GM12878 (cell line): ENCODE measurements around the gene GCSAM. TPM values are rescaled to one million over a fixed set of nuclear protein-coding genes. Genes with fewer than 3 reads are reported as not detected.

Experiments used
- ATAC-seq: fragments of 200-7000 bp; cut with Tn5 transposase; 3 replicates; pipeline ENCODE4 v1.9.1; 2020; ENCODE audit warnings: mild to moderate bottlenecking, moderate library complexity
- BruUV-seq: library from RNA; stranded (reverse); fragments of 400-500 nt; replicated peaks from 2 replicates; lab custom pipeline; 2021; lab: Mats Ljungman, UMichigan
- CTCF ChIA-PET: fragments of 300-600 bp; sonication (Branson Sonifier 250); formaldehyde crosslinking; extraction: SDS; loops from one replicate; lab custom pipeline; 2021; ENCODE audit warnings: inconsistent platforms; lab: Yijun Ruan, JAX
- POLR2A ChIA-PET: fragments of 350-600 bp; formaldehyde crosslinking; extraction: SDS; loops from one replicate; lab custom pipeline; 2021; ENCODE audit warnings: inconsistent platforms; lab: Charles Lee
- RAD21 ChIA-PET: fragments of 300-600 bp; sonication (Branson Sonifier 250); formaldehyde crosslinking; loops from one replicate; lab custom pipeline; 2023; ENCODE audit warnings: antibody characterized with exemption; ENCODE audit not compliant: unreplicated experiment; lab: Charles Lee
- SMC1A ChIA-PET: fragments of 300-600 bp; sonication (Branson Sonifier 250); formaldehyde crosslinking; loops from one replicate; lab custom pipeline; 2023; ENCODE audit not compliant: unreplicated experiment, uncharacterized antibody; lab: Charles Lee
- DNase-seq: peaks from one replicate; pipeline ENCODE4 v3.0.0-alpha.2; 2011; ENCODE audit warnings: low read depth, low spot score
- FAIRE-seq: peaks from 3 replicates; lab custom pipeline; 2011; peaks lifted over from hg19 to GRCh38; lab: Jason Lieb, UNC
- H2AFZ ChIP-seq: 2 replicates; pipeline ENCODE4 v1.6.0; 2011; ENCODE audit warnings: low read depth, low read length, control low read depth; ENCODE audit not compliant: control insufficient read depth
- H3K27ac ChIP-seq: 2 replicates; pipeline ENCODE4 v1.5.1; 2011; ENCODE audit warnings: control low read depth; ENCODE audit not compliant: control insufficient read depth, insufficient read depth
- H3K27me3 ChIP-seq, 2 experiments: replicated peaks in 1 of 2; 2 replicates each; pipeline versions ENCODE4 v1.6.0 to v1.6.1; 2011; ENCODE audit warnings: low read length in 1 of 2; ENCODE audit not compliant: control insufficient read depth in 2 of 2, insufficient read depth in 2 of 2
- H3K36me3 ChIP-seq, 2 experiments: 2 replicates each; pipeline ENCODE4 v1.5.1; 2011; ENCODE audit warnings: low read length in 1 of 2; ENCODE audit not compliant: control insufficient read depth in 2 of 2, insufficient read depth in 2 of 2
- H3K4me1 ChIP-seq: 2 replicates; pipeline ENCODE4 v1.6.1; 2011; ENCODE audit warnings: mild to moderate bottlenecking, low read length, moderate library complexity, mixed read lengths; ENCODE audit not compliant: control insufficient read depth, insufficient read depth
- H3K4me2 ChIP-seq: 2 replicates; pipeline ENCODE4 v1.6.0; 2011; ENCODE audit warnings: control low read depth; ENCODE audit not compliant: control insufficient read depth, insufficient read depth
- H3K4me3 ChIP-seq: fragments of 200-600 bp; sonication (generic); 2 replicates; pipeline ENCODE4 v1.5.1; 2016
- H3K79me2 ChIP-seq: 2 replicates; pipeline ENCODE4 v1.6.0; 2011; ENCODE audit warnings: low read length; ENCODE audit not compliant: control insufficient read depth, insufficient read depth
- H3K9ac ChIP-seq: 2 replicates; pipeline ENCODE4 v1.8.0; 2011; ENCODE audit warnings: low read length, control low read depth, mixed read lengths; ENCODE audit not compliant: control insufficient read depth, insufficient read depth
- H3K9me3 ChIP-seq: replicated peaks from 3 replicates; pipeline ENCODE4 v1.5.1; 2011; ENCODE audit warnings: mild to moderate bottlenecking, low read length; ENCODE audit not compliant: control insufficient read depth, insufficient read depth
- H4K20me1 ChIP-seq: 2 replicates; pipeline ENCODE4 v1.6.0; 2011; ENCODE audit not compliant: control insufficient read depth, insufficient read depth
- ATF7 ChIP-seq: fragments of 450-650 bp; IDR thresholded peaks from 2 replicates; pipeline ENCODE4 v1.6.1; 2016; ENCODE audit warnings: low read depth, mild to moderate bottlenecking
- BACH1 ChIP-seq: fragments of 450-650 bp; IDR thresholded peaks from 2 replicates; pipeline ENCODE4 v1.6.1; 2017; ENCODE audit warnings: mild to moderate bottlenecking, borderline replicate concordance
- BMI1 ChIP-seq: fragments of 450-650 bp; IDR thresholded peaks from 2 replicates; pipeline ENCODE4 v1.6.1; 2016; ENCODE audit warnings: mild to moderate bottlenecking, moderate library complexity, borderline replicate concordance
- MEF2A ChIP-seq: IDR thresholded peaks from 2 replicates; pipeline ENCODE4 v1.6.1; 2011; ENCODE audit warnings: low read depth, mild to moderate bottlenecking, low read length, moderate library complexity; ENCODE audit not compliant: insufficient read depth
- RFX5 ChIP-seq: IDR thresholded peaks from 2 replicates; pipeline ENCODE4 v1.6.1; 2011; ENCODE audit warnings: low read depth, low read length, improper control_type of control experiment
- SIN3A ChIP-seq: IDR thresholded peaks from 2 replicates; pipeline ENCODE4 v1.6.1; 2012; ENCODE audit warnings: low read depth, low read length, improper control_type of control experiment
- SMARCA5 ChIP-seq: fragments of 450-650 bp; IDR thresholded peaks from 2 replicates; pipeline ENCODE4 v1.6.1; 2017; ENCODE audit warnings: mild to moderate bottlenecking
- ZZZ3 ChIP-seq: IDR thresholded peaks from 2 replicates; pipeline ENCODE4 v1.6.1; 2011; ENCODE audit warnings: low read depth; ENCODE audit not compliant: control insufficient read depth, insufficient read length
- WGBS: methylation state at CpG from one replicate; pipeline ENCODE4 v1.1.6; 2016; ENCODE audit warnings: low lambda C conversion rate; ENCODE audit not compliant: insufficient replicate concordance, insufficient coverage; ENCODE audit errors: missing lambda C conversion rate; 5-methylcytosine and 5-hydroxymethylcytosine counted together
- in situ Hi-C: fragments of 300-500 bp; cut with MboI; formaldehyde crosslinking; loops from 9 replicates; pipeline ENCODE4 v1.14.3; 2018; ENCODE audit warnings: mixed read lengths
- intact Hi-C: fragments of 100-400 bp; cut with micrococcal nuclease; formaldehyde crosslinking; loops from one replicate; pipeline ENCODE4 v1.14.2; 2022; ENCODE audit not compliant: unreplicated experiment
- polyA plus RNA-seq, 11 experiments: library from polyadenylated mRNA; depleted of rRNA in 4 of 11; unstranded in 6 of 11; stranded (reverse) in 5 of 11; fragments of >200 nt; fragmentation: Nextera tagmentation in 4 of 11; fragmentation: Illumina TruSeq in 1 of 11; extraction: Ambion mirVana in 4 of 11; extraction: Trizol in 1 of 11; gene quantifications; 1 replicate in 1 of 11; 2 replicates in 10 of 11; pipeline versions ENCODE4 v1.2.1 to v1.2.3, GENCODE V29; 2011 to 2016; ENCODE audit warnings: inconsistent platforms in 2 of 11, missing spikeins in 2 of 11, low read depth in 1 of 11
- total RNA-seq, 4 experiments: library from RNA; depleted of rRNA in 3 of 4; stranded (reverse); fragments of >200 nt in 3 of 4; fragmentation: Illumina TruSeq in 1 of 4; extraction: Trizol in 1 of 4; gene quantifications; 2 replicates each; pipeline versions ENCODE4 v1.2.1 to v1.2.3, GENCODE V29; 2013 to 2021
- TF ChIP-seq, protein P1 (sequence below): IDR thresholded peaks from 2 replicates; pipeline ENCODE4 v1.6.1; 2012; ENCODE audit warnings: mild to moderate bottlenecking, low read depth, low read length
- TF ChIP-seq, protein P2 (sequence below), 3 experiments: IDR thresholded peaks in 2 of 3; conservative IDR thresholded peaks in 1 of 3; 2 replicates each; pipeline ENCODE4 v1.5.1; 2011; ENCODE audit warnings: low read depth in 3 of 3, low read length in 3 of 3, mild to moderate bottlenecking in 3 of 3, control low read depth in 2 of 3, moderate library complexity in 2 of 3, inconsistent platforms in 1 of 3, mixed read lengths in 1 of 3; ENCODE audit not compliant: control insufficient read depth in 2 of 3, insufficient read depth in 1 of 3; ENCODE audit errors: extremely low read depth in 1 of 3
- TF ChIP-seq, protein P3 (sequence below): IDR thresholded peaks from 2 replicates; pipeline ENCODE4 v1.6.1; 2011; ENCODE audit warnings: borderline replicate concordance, low read depth, mild to moderate bottlenecking, moderate library complexity, mixed read lengths, low read length; ENCODE audit not compliant: insufficient read depth; ENCODE audit errors: extremely low read length
- TF ChIP-seq, protein P4 (sequence below): fragments of 450-650 bp; IDR thresholded peaks from 2 replicates; pipeline ENCODE4 v1.6.1; 2018; ENCODE audit warnings: borderline replicate concordance, mild to moderate bottlenecking; ENCODE audit not compliant: partially characterized antibody

Gene GCSAM
- total and polyA plus RNA-seq, 10 of the 15 experiments (the other 5 are each of a cell fraction or from before 2014, with no cell fraction given) = 81.5 to 407 (median 107) TPM

DNA sequence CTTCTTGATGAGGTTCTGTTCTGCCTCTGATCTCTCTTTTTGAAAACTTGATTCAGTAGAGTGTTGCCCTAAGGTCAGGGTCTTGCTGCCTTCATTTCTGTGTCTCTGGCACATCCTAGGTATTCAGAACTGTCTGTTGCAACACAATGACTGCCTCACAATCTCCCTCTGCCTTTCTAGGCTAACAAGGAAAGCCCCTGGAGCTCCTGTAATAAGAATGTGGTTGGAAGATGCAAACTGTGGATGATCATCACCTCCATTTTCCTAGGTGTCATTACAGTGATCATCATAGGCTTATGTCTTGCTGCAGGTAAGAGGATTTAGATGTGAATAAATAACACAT is 39.9 kb downstream of the GCSAM start (continued):
- TF ChIP-seq SMARCA5 (no peak), RFX5 (no peak)
- TF ChIP-seq, protein P1, sequence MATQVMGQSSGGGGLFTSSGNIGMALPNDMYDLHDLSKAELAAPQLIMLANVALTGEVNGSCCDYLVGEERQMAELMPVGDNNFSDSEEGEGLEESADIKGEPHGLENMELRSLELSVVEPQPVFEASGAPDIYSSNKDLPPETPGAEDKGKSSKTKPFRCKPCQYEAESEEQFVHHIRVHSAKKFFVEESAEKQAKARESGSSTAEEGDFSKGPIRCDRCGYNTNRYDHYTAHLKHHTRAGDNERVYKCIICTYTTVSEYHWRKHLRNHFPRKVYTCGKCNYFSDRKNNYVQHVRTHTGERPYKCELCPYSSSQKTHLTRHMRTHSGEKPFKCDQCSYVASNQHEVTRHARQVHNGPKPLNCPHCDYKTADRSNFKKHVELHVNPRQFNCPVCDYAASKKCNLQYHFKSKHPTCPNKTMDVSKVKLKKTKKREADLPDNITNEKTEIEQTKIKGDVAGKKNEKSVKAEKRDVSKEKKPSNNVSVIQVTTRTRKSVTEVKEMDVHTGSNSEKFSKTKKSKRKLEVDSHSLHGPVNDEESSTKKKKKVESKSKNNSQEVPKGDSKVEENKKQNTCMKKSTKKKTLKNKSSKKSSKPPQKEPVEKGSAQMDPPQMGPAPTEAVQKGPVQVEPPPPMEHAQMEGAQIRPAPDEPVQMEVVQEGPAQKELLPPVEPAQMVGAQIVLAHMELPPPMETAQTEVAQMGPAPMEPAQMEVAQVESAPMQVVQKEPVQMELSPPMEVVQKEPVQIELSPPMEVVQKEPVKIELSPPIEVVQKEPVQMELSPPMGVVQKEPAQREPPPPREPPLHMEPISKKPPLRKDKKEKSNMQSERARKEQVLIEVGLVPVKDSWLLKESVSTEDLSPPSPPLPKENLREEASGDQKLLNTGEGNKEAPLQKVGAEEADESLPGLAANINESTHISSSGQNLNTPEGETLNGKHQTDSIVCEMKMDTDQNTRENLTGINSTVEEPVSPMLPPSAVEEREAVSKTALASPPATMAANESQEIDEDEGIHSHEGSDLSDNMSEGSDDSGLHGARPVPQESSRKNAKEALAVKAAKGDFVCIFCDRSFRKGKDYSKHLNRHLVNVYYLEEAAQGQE = no peak
- TF ChIP-seq, all 136 proteins: peak for 0

DNA sequence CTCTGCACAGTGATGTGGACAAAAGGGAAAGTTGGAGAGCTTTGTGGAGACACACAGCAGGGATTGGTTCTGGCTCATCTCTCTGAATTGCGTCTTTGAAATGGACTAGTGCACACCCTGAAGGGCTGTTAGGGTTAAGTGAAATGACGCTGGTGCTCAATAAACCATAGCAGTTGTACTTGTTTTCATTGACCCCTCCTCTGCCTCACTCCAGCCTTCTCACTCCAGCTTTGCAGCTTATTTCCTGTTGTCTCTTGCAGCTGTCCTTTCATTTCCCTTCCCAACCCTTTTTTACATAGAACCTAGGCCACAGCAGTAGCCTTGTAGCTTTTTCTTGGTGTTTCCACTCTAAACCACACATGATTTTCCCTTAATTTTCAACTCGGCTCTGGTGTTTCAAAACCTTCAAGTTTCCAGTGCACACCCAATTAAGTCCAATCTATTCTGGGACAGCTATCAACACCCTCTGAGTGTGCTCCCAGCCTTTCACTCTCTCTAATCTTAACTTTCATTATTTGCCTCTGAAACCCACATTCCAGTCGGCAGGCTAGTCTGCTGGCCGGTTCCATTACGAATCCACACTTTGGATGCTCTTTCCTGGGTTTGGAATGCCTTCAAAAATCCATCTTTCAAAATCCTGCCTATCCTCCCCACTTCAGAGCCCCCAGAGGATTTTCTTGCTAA is 40.4 kb downstream of the GCSAM start:
- H4K20me1 ChIP-seq = no peaks in the 10 kb centered on the region
- H3K4me1 ChIP-seq = peaks cover 11% of the 10 kb centered on the region
- intact Hi-C loops (no loop called here), in situ Hi-C loops (no loop called here)
- ChIA-PET CTCF (interaction anchor here (0.7 to 2.0 kb wide), 4 partner anchors 14 to 201 kb away, joined by 3 to 4 read pairs (median 4); partner anchors contain the start of gene SLC9C1), RAD21 (interaction anchor here (1.2 to 1.3 kb wide), 2 partner anchors 19 to 79 kb away, joined by 3 to 4 read pairs; no protein-coding TSS in a partner anchor), POLR2A (no interaction called here), SMC1A (interaction anchor here (0.6 to 1.7 kb wide), 4 partner anchors 8 to 926 kb away, joined by 3 to 4 read pairs (median 4); no protein-coding TSS in a partner anchor)
- FAIRE-seq = peak; percentile 18
- DNase-seq = no peak
- peak overlapping the region; percentile 51 for H2AFZ ChIP-seq
- H3K27me3 ChIP-seq = peaks cover 1 to 5% of the 10 kb centered on the region in 2 experiments; a peak in 3 of 4 replicates
- H3K9ac ChIP-seq = no peak overlapping the region
- no peak overlapping the region for H3K4me3 ChIP-seq
- ATAC-seq = peak; percentile 70
- no TSS peak for BruUV-seq
- no peaks in the 10 kb centered on the region for H3K9me3 ChIP-seq
- H3K79me2 ChIP-seq = no peaks in the 10 kb centered on the region
- peak overlapping the region; percentile 26 for H3K4me2 ChIP-seq
- H3K27ac ChIP-seq = no peak overlapping the region; the same call in 1 of the 2 replicates
- 13% methylated on average over 6 of the region's 6 CpGs for WGBS
- no peaks in the 10 kb centered on the region for H3K36me3 ChIP-seq
- TF ChIP-seq ATF7 (no peak), ZZZ3 (no peak), SIN3A (no peak), BACH1 (no peak), BMI1 (no peak), MEF2A (no peak)
- TF ChIP-seq, protein P2, sequence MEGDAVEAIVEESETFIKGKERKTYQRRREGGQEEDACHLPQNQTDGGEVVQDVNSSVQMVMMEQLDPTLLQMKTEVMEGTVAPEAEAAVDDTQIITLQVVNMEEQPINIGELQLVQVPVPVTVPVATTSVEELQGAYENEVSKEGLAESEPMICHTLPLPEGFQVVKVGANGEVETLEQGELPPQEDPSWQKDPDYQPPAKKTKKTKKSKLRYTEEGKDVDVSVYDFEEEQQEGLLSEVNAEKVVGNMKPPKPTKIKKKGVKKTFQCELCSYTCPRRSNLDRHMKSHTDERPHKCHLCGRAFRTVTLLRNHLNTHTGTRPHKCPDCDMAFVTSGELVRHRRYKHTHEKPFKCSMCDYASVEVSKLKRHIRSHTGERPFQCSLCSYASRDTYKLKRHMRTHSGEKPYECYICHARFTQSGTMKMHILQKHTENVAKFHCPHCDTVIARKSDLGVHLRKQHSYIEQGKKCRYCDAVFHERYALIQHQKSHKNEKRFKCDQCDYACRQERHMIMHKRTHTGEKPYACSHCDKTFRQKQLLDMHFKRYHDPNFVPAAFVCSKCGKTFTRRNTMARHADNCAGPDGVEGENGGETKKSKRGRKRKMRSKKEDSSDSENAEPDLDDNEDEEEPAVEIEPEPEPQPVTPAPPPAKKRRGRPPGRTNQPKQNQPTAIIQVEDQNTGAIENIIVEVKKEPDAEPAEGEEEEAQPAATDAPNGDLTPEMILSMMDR (IDR thresholded peaks at IDR 0.05 in 2 of 3, conservative IDR thresholded peaks at IDR 0.05 in 1 of 3; ENCODE audit: control insufficient read depth in 2 of 3, extremely low read depth in 1 of 3, insufficient read depth in 1 of 3, low read depth in 3 of 3, low read length in 3 of 3) = no peak
- TF ChIP-seq, protein P3, sequence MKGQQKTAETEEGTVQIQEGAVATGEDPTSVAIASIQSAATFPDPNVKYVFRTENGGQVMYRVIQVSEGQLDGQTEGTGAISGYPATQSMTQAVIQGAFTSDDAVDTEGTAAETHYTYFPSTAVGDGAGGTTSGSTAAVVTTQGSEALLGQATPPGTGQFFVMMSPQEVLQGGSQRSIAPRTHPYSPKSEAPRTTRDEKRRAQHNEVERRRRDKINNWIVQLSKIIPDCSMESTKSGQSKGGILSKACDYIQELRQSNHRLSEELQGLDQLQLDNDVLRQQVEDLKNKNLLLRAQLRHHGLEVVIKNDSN = no peak
- TF ChIP-seq, protein P4, sequence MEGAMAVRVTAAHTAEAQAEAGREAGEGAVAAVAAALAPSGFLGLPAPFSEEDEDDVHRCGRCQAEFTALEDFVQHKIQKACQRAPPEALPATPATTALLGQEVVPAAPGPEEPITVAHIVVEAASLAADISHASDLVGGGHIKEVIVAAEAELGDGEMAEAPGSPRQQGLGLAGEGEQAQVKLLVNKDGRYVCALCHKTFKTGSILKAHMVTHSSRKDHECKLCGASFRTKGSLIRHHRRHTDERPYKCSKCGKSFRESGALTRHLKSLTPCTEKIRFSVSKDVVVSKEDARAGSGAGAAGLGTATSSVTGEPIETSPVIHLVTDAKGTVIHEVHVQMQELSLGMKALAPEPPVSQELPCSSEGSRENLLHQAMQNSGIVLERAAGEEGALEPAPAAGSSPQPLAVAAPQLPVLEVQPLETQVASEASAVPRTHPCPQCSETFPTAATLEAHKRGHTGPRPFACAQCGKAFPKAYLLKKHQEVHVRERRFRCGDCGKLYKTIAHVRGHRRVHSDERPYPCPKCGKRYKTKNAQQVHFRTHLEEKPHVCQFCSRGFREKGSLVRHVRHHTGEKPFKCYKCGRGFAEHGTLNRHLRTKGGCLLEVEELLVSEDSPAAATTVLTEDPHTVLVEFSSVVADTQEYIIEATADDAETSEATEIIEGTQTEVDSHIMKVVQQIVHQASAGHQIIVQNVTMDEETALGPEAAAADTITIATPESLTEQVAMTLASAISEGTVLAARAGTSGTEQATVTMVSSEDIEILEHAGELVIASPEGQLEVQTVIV = no peak
